ENCODE results near the gene MRPS26.
A peak's percentile ranks its signal among the peaks of the same experiment; 100 is the strongest.
"Not testable (repeated sequence)": the region's sequence is repeated elsewhere in the genome, so short reads cannot be mapped to it uniquely, and the experiment has no call there.

MRPS26 gene

GRCh38 chr20:3043322-3043721 lies 2.5 kb upstream of the MRPS26 start, which contains the start of gene GNRH2:
Gene GNRH2 (plus strand): TSS chr20:3043622. CDS start chr20:3044415, 793 bp downstream.
- no peak for DNase-seq

DNA sequence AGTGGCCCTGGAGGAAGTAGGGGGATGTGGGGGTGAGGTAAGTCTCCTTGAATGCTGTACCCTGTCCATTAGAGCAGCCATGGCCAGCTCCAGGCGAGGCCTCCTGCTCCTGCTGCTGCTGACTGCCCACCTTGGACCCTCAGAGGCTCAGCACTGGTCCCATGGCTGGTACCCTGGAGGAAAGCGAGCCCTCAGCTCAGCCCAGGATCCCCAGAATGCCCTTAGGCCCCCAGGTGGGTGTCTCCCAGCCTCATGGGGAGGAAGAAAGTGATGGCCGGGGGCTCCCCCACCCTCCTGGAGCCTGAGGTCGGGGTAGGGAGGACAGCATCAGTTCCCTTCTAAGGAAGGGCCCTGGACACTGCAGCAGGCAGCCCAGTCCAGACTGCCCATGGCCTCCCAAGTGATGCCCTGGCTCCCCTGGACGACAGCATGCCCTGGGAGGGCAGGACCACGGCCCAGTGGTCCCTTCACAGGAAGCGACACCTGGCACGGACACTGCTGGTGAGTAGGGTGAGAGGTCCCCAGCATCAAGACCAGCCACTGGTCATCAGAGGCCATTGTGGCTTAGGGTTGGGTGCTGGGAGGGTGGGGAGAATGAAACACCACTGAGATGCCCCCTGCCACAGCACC lies 1.4 kb upstream of the MRPS26 start:
- DNase-seq: no peak

DNA sequence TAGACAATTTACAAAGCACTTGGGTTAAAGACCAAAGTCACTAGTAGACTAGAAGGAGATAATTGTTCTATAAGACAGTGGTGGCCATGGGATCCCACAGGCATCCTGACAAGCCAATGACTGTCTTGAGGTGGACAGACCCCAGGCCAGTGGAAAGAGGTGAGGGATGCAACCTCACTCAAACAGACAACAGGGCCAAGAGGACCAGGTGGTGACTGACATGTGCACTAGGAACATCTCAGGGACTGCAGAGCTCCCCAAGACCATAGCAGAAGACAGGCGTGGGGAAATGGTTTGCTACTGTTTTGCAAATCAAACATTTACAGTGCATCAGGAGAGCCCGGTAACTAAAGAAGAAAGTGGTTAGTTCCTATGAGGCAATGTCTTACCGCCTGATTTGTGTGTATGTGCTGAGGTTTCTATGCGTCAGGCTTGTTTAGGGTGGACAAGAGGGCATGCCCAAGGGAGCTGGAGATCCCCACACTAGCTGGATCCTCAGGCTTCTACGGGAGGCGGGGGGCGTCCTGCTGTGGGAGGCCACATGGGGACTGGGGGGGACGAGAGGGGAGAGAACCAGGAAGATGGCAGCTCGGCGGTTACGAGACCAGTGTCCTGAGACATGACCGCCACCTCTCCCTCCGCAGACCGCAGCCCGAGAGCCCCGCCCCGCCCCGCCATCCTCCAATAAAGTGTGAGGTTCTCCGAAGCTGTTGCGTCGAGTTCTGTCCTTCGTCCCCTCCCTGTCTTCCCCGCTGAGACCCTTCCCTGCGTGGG lies 623 bp upstream of the MRPS26 start:
- peak; percentile 61 for DNase-seq

DNA sequence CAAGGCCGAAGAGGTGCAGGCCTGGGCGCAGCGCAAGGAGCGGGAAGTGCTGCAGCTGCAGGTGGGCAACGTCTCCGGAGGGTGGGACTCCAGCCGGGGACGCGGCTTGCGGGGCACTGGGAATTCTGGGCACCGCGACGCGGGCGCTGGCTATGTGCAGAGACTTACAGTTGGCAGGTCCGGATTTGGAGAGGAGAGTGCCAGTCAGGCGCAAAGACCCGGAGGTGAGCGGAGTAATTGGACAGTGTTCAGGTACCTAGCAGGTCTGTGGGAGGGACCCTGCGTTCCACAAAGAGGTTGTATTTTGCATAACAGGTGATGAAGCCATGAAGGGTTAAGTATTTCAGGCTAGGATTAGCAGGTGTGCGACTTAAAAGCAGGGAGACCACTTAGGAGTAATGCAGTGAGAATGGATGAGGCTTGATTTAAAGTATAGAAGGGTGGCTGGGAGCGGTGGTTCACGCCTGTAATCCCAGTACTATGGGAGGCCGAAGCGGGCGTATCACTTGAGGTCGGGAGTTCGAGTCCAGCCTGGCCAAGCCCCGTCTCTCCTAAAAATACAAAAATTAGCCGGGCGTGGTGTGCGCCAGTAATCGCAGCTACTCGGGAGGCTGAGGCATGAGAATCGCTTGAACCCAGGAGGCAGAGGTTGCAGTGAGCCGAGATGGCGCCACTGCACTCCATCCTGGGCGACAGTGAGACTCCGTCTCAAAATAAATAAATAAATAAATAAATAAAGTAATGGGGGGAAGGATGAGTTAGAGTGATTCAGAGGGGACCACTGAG lies 1.0 kb downstream of the MRPS26 start:
- DNase-seq: no peak

DNA sequence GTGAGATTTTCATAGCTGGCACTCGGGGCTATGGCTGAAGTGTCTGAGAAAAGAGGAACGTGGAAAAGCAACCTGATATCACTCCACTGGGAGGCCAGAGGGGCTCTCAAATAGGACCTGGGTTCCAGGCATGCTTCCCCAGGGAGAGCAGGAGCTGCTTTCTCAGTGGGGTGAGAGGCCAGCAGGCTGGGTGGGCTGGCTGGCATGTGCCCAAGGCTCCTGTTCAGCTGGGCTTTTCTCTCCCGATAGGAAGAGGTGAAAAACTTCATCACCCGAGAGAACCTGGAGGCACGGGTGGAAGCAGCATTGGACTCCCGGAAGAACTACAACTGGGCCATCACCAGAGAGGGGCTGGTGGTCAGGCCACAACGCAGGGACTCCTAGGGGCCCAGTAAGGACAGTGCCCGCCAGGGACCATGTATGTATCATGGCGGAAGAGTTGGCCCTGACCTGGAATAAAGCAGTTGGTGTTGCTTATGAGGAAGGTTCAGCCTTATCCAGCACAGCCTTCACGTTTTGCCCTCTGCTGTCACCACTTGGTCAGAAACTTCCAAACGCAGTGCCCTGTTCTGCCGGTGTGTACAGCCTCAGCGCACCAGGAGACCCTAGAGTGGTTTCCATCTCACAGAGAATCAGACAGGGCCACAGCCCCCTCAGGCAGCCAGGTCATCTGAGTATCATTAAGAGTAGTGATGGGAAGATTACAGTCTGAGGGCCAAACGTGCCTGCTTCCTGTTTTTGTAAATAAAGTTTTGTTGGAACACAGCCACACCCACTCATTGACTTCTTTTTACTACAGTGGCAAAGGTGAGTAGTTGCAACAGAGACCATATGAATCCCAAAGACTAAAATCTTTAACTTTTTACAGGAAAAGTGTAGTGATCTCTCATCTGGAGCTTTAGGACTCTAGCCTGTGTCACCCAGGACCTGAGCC lies 1.9 kb downstream of the MRPS26 start:
- no peak for DNase-seq

DNA sequence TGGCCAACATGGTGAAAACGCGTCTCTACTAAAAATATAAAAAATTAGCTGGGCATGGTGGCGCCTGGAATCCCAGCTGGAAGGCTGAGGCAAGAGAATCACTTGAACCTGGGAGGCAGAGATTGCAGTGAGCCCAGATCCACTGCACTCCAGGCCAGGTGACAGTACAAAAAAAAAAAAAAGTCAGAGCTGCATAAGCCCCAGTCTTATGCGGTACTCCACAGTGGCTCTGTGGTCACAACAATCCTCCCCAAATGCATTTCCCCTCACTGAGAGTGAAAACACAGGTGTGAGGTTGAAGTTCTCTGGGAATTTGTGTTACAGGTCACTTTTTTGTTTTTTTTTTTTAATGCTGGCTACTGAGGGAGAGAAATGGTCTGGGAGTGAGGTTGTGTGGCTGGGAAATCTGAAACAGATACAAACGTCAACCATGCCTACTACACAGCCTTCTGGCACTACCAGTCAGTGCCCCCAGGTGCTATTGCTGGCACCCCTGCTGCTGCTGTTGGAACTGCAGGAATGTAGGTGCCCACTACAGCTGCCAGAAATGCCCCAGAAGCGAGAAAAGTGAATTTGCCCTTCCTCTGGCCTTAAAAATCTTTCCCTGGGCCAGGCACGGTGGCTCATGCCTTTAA lies 5.7 kb downstream of the MRPS26 start:
- DNase-seq: no peak

GRCh38 chr20:3059489-3059888 lies 13.6 kb downstream of the MRPS26 start:
- DNase-seq: no peak

DNA sequence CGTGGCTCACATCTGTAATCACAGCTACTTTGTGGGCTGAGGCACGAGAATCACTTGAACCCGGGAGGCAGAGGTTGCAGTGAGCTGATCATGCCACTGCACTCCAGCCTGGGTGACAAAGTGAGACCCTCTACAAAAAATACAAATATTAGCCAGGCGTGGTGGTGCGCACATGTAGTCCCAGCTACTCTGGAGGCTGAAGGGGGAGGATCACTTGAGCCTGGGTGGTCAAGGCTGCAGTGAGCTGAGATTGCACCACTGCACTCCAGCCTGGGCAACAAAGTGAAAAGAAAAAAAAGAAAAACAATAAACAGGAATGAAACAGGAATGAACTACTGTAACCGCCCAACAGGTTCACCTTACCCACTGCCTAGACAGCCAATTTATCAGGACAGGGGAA lies 18.3 kb downstream of the MRPS26 start:
- not testable (repeated sequence) for DNase-seq

DNA sequence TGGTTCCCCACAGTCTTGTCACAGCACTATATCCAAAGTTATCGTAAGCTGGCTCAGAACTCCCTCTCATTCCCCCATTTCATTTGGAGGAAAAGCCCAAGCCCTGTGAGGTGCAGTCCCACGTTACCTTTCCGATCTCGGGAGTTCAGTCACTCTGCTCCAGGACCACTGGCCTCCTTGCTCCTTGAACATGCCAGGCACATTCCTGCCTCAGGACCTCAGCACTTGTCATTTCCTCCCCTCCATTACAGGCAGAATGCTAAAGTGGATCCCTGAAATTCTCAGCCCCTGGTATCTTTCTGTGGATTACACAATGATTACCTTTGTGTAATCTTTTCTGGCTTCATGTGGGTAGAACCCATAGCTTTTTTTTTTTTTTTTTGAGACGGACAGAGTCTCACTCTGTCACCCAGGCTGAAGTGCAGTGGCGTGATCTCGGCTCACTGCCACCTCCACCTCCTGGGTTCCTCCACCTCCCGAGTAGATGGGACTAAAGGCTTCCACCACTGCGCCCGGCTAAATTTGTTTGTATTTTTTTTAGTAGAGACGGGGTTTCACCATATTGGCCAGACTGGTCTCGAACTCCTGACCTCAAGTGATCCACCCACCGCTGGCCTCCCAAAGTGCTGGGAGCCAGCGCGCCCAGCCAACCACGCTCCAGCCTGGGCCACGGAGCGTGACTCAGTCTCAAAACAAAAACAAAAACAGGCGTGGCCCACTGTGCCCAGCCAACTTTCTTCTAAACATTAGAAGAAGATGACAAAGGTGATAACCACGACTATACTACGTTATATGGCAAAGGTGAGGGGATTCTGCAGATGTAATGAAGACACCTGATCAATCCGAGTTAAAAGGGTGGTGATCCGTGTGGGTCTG lies 21.5 kb downstream of the MRPS26 start:
- no peak for DNase-seq

- DNase-seq: no peak
Measured at GRCh38 chr20:3068075-3068474, 22.2 kb downstream of the MRPS26 start.

- peak; percentile 58 for DNase-seq
Measured at GRCh38 chr20:3068986-3069900, 23.4 kb downstream of the MRPS26 start.

GRCh38 chr20:3070725-3071124 lies 24.9 kb downstream of the MRPS26 start:
- no peak for DNase-seq

GRCh38 chr20:3071266-3071609 lies 25.4 kb downstream of the MRPS26 start:
- no peak for DNase-seq

DNA sequence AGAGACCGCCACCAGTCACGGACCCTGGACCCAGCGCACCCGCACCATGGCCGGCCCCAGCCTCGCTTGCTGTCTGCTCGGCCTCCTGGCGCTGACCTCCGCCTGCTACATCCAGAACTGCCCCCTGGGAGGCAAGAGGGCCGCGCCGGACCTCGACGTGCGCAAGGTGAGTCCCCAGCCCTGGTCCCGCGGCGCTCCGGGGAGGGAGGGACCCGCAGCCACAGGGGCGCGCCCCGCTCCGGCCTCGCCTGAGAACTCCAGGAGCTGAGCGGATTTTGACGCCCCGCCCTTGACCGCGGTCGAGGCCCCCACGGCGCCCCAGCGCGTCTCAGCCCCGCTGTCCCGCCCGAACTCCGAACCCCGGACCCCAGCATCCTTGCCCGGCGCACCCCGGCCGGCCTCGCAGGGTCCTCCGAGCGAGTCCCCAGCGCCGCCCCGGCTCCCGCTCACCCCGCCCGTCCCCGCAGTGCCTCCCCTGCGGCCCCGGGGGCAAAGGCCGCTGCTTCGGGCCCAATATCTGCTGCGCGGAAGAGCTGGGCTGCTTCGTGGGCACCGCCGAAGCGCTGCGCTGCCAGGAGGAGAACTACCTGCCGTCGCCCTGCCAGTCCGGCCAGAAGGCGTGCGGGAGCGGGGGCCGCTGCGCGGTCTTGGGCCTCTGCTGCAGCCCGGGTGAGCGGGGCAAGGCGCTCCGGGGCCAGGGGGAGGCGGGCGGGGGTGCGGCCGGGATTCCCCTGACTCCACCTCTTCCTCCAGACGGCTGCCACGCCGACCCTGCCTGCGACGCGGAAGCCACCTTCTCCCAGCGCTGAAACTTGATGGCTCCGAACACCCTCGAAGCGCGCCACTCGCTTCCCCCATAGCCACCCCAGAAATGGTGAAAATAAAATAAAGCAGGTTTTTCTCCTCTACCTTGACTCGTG lies 26.0 kb downstream of the MRPS26 start, which contains the start of gene OXT:
TSS of gene OXT (plus strand) at position 11 of the 920 bp plus-strand sequence. CDS start at position 47, 36 bp downstream.
- peak; percentile 86 for DNase-seq

GRCh38 chr20:3072530-3073250 lies 26.8 kb downstream of the MRPS26 start:
- DNase-seq: no peak

- not testable (repeated sequence) for DNase-seq
Measured at GRCh38 chr20:3073251-3073643, 27.4 kb downstream of the MRPS26 start.

DNA sequence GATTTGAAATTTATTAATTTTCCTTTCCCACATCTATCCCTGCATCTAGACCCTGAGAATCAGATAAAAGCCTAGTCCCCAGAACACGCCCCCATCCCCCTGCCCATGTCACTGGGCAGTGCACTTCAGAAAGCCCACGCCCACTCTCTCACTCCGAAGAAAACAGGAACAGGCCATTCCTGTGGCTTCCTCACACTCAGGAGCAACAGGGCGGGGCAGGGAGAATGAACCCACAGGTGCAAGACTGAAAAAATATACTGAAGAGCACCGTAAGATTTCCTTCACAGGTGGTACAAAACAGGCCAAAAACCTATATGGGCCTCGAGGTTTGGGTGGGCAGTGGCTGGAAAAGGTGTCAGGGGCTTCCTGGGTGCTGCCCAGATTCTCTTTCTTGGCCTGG lies 29.0 kb downstream of the MRPS26 start:
- no peak for DNase-seq

DNA sequence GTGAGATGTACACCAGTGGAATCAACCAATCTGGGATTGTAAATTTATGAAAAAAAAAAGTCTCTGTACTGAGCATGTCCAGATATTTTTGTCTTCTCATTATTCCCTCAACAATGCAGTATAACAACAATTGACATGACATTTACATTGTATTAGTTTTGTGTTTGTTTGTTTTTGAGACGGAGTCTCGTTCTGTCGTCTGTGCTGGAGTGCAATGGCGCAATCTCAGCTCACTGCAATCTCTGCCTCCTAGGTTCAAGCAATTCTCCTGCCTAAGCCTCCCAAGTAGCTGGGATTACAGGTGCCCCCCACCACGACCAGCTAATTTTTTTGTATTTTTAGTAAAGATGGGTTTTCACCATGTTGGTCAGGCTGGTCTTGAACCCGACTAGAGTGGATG lies 29.5 kb downstream of the MRPS26 start:
- not testable (repeated sequence) for DNase-seq
